BLaER1 treated with 17β-estradiol and CSF1 and Interleukin-3, amounts not matched to agents 10 nM and 100 nM (cell line): ENCODE results near the gene SPATA46.

Source experiments
- H3K27ac ChIP-seq, 11 experiments: shearing (Covaris generic); formaldehyde crosslinking; 2 replicates each; pipeline ENCODE4 v1.8.1; 2022
- H3K27me3 ChIP-seq, 11 experiments: shearing (Covaris generic); formaldehyde crosslinking; 2 replicates each; pipeline ENCODE4 v1.8.1; 2022
- H3K36me3 ChIP-seq, 11 experiments: shearing (Covaris generic); formaldehyde crosslinking; 2 replicates each; pipeline ENCODE4 v1.8.1; 2022
- H3K4me1 ChIP-seq, 10 experiments: shearing (Covaris generic); formaldehyde crosslinking; 2 replicates each; pipeline ENCODE4 v1.8.1; 2022
- H3K4me2 ChIP-seq, 11 experiments: shearing (Covaris generic); formaldehyde crosslinking; 2 replicates each; pipeline ENCODE4 v1.8.1; 2022
- H3K4me3 ChIP-seq, 10 experiments: shearing (Covaris generic); formaldehyde crosslinking; 2 replicates each; pipeline ENCODE4 v1.8.1; 2022
- H3K9ac ChIP-seq, 11 experiments: shearing (Covaris generic); formaldehyde crosslinking; 2 replicates each; pipeline ENCODE4 v1.8.1; 2022
- H3K9me3 ChIP-seq, 11 experiments: shearing (Covaris generic); formaldehyde crosslinking; replicated peaks in 1 of 11; 2 replicates each; pipeline ENCODE4 v1.8.1; 2022
- H4K20me1 ChIP-seq, 11 experiments: shearing (Covaris generic); formaldehyde crosslinking; 2 replicates each; pipeline ENCODE4 v1.8.1; 2022
- Cebpa-rat ChIP-seq, 11 experiments: shearing (Covaris generic); IDR thresholded peaks; 2 replicates each; pipeline ENCODE4 v1.8.1; 2022

SPATA46 gene

GRCh38 chr1:162371611-162372010, 5.0 kb downstream of the SPATA46 start:
- Histone ChIP-seq H3K27ac (no peak overlapping the region), H4K20me1 (no peaks in the 10 kb centered on the region), H3K27me3 (no peaks in the 10 kb centered on the region), H3K4me3 (no peak overlapping the region), H3K4me2 (peak overlapping the region in 1 of 11 experiments; percentile 1; a peak in 1 of 22 replicates), H3K9ac (no peak overlapping the region), H3K9me3 (no peaks in the 10 kb centered on the region), H3K36me3 (no peaks in the 10 kb centered on the region), H3K4me1 (peaks cover 0 to 22% (median 12%) of the 10 kb centered on the region in 10 experiments; a peak in 10 of 20 replicates)
- TF ChIP-seq Cebpa-rat (IDR thresholded peaks at IDR 0.05) = no peak

GRCh38 chr1:162370721-162371120, 5.9 kb downstream of the SPATA46 start:
- Histone ChIP-seq H3K27ac (no peak overlapping the region), H3K4me2 (no peak overlapping the region), H3K9me3 (no peaks in the 10 kb centered on the region), H3K9ac (no peak overlapping the region), H4K20me1 (no peaks in the 10 kb centered on the region), H3K36me3 (no peaks in the 10 kb centered on the region), H3K4me1 (peaks cover 0 to 22% (median 12%) of the 10 kb centered on the region in 10 experiments; a peak in 10 of 20 replicates), H3K27me3 (no peaks in the 10 kb centered on the region), H3K4me3 (no peak overlapping the region)
- TF ChIP-seq Cebpa-rat (IDR thresholded peaks at IDR 0.05) = no peak

GRCh38 chr1:162370161-162370560, 6.5 kb downstream of the SPATA46 start:
- Histone ChIP-seq H4K20me1 (no peaks in the 10 kb centered on the region), H3K36me3 (no peaks in the 10 kb centered on the region), H3K4me1 (peaks cover 0 to 22% (median 11%) of the 10 kb centered on the region in 10 experiments; a peak in 9 of 20 replicates), H3K4me2 (no peak overlapping the region), H3K27ac (no peak overlapping the region), H3K9ac (no peak overlapping the region), H3K9me3 (no peaks in the 10 kb centered on the region), H3K4me3 (no peak overlapping the region), H3K27me3 (no peaks in the 10 kb centered on the region)
- TF ChIP-seq Cebpa-rat (IDR thresholded peaks at IDR 0.05) = no peak

- H3K4me1 ChIP-seq = peaks cover 0 to 20% (median 11%) of the 10 kb centered on the region in 10 experiments; a peak in 9 of 20 replicates
- no peak overlapping the region for H3K4me3 ChIP-seq
- no peaks in the 10 kb centered on the region for H3K36me3 ChIP-seq
- H4K20me1 ChIP-seq = no peaks in the 10 kb centered on the region
- TF ChIP-seq Cebpa-rat (IDR thresholded peaks at IDR 0.05) = no peak
- H3K4me2 ChIP-seq = no peak overlapping the region
- no peak overlapping the region for H3K9ac ChIP-seq
- no peaks in the 10 kb centered on the region for H3K9me3 ChIP-seq
- no peak overlapping the region for H3K27ac ChIP-seq
- no peaks in the 10 kb centered on the region for H3K27me3 ChIP-seq
Observed at GRCh38 chr1:162369571-162369970, 7.1 kb downstream of the SPATA46 start.

- Histone ChIP-seq H4K20me1 (no peaks in the 10 kb centered on the region), H3K27ac (no peak overlapping the region), H3K9me3 (no peaks in the 10 kb centered on the region), H3K9ac (no peak overlapping the region), H3K4me3 (no peak overlapping the region), H3K4me1 (peaks cover 0 to 13% (median 10%) of the 10 kb centered on the region in 10 experiments; a peak in 9 of 20 replicates), H3K36me3 (no peaks in the 10 kb centered on the region), H3K27me3 (no peaks in the 10 kb centered on the region), H3K4me2 (no peak overlapping the region)
- TF ChIP-seq Cebpa-rat (IDR thresholded peaks at IDR 0.05) = no peak
Observed at GRCh38 chr1:162368451-162368850, 8.2 kb downstream of the SPATA46 start.

- H3K27ac ChIP-seq = no peak overlapping the region
- no peaks in the 10 kb centered on the region for H3K27me3 ChIP-seq
- no peak overlapping the region for H3K4me3 ChIP-seq
- peaks cover 0 to 11% (median 7%) of the 10 kb centered on the region in 10 experiments; a peak in 9 of 20 replicates for H3K4me1 ChIP-seq
- H4K20me1 ChIP-seq = no peaks in the 10 kb centered on the region
- TF ChIP-seq Cebpa-rat (IDR thresholded peaks at IDR 0.05) = no peak
- H3K9ac ChIP-seq = no peak overlapping the region
- no peaks in the 10 kb centered on the region for H3K36me3 ChIP-seq
- no peaks in the 10 kb centered on the region for H3K9me3 ChIP-seq
- no peak overlapping the region for H3K4me2 ChIP-seq
Observed at GRCh38 chr1:162367772-162368171, 8.9 kb downstream of the SPATA46 start.

GRCh38 chr1:162367073-162367472, 9.6 kb downstream of the SPATA46 start:
- H3K27me3 ChIP-seq = no peaks in the 10 kb centered on the region
- H3K4me1 ChIP-seq = peaks cover 0 to 4% (median under 1%) of the 10 kb centered on the region in 10 experiments; a peak in 8 of 20 replicates
- H3K36me3 ChIP-seq = no peaks in the 10 kb centered on the region
- no peak overlapping the region for H3K9ac ChIP-seq
- H3K27ac ChIP-seq = no peak overlapping the region
- no peak overlapping the region for H3K4me3 ChIP-seq
- TF ChIP-seq Cebpa-rat (IDR thresholded peaks at IDR 0.05) = no peak
- H3K4me2 ChIP-seq = no peak overlapping the region
- no peaks in the 10 kb centered on the region for H4K20me1 ChIP-seq
- no peaks in the 10 kb centered on the region for H3K9me3 ChIP-seq

GRCh38 chr1:162366671-162367070, 10.0 kb downstream of the SPATA46 start:
- no peaks in the 10 kb centered on the region for H3K27me3 ChIP-seq
- no peaks in the 10 kb centered on the region for H3K36me3 ChIP-seq
- peaks cover 0 to 3% (median 0%) of the 10 kb centered on the region in 10 experiments; a peak in 4 of 20 replicates for H3K4me1 ChIP-seq
- no peak overlapping the region for H3K4me2 ChIP-seq
- no peak overlapping the region for H3K9ac ChIP-seq
- H3K4me3 ChIP-seq = no peak overlapping the region
- H4K20me1 ChIP-seq = no peaks in the 10 kb centered on the region
- TF ChIP-seq Cebpa-rat (IDR thresholded peaks at IDR 0.05) = no peak
- no peak overlapping the region for H3K27ac ChIP-seq
- no peaks in the 10 kb centered on the region for H3K9me3 ChIP-seq

GRCh38 chr1:162366149-162366548, 10.5 kb downstream of the SPATA46 start:
- Histone ChIP-seq H3K4me3 (no peak overlapping the region), H3K36me3 (no peaks in the 10 kb centered on the region), H3K27me3 (no peaks in the 10 kb centered on the region), H3K9ac (no peak overlapping the region), H3K4me1 (peaks cover 0 to 5% (median 0%) of the 10 kb centered on the region in 10 experiments; a peak in 3 of 20 replicates), H3K9me3 (no peaks in the 10 kb centered on the region), H3K4me2 (no peak overlapping the region), H4K20me1 (no peaks in the 10 kb centered on the region), H3K27ac (no peak overlapping the region)
- TF ChIP-seq Cebpa-rat (IDR thresholded peaks at IDR 0.05) = no peak

- Histone ChIP-seq H3K9me3 (no peaks in the 10 kb centered on the region), H3K27ac (no peak overlapping the region), H3K9ac (no peak overlapping the region), H3K36me3 (no peaks in the 10 kb centered on the region), H3K4me1 (peaks cover 0 to 5% (median 0%) of the 10 kb centered on the region in 10 experiments; a peak in 3 of 20 replicates), H4K20me1 (no peaks in the 10 kb centered on the region), H3K4me2 (no peak overlapping the region), H3K4me3 (no peak overlapping the region), H3K27me3 (no peaks in the 10 kb centered on the region)
- no peak for TF ChIP-seq Cebpa-rat (IDR thresholded peaks at IDR 0.05)
Observed at GRCh38 chr1:162365284-162366020, 11.2 kb downstream of the SPATA46 start.
